Loucy (cell line): ENCODE measurements around the gene KIAA0232.

Source experiments
- EZH2phosphoT487 ChIP-seq: fragments of 200-600 bp; IDR thresholded peaks from 2 replicates; pipeline ENCODE4 v1.6.1; 2018; ENCODE audit warnings: antibody characterized with exemption, mild to moderate bottlenecking, moderate library complexity, borderline replicate concordance
- TF ChIP-seq, protein P1 (sequence below): fragments of 200-600 bp; sonication (generic); conservative IDR thresholded peaks from 2 replicates; pipeline ENCODE4 v1.5.1; 2014; ENCODE audit warnings: mild to moderate bottlenecking, antibody characterized with exemption, low read length

DNA sequence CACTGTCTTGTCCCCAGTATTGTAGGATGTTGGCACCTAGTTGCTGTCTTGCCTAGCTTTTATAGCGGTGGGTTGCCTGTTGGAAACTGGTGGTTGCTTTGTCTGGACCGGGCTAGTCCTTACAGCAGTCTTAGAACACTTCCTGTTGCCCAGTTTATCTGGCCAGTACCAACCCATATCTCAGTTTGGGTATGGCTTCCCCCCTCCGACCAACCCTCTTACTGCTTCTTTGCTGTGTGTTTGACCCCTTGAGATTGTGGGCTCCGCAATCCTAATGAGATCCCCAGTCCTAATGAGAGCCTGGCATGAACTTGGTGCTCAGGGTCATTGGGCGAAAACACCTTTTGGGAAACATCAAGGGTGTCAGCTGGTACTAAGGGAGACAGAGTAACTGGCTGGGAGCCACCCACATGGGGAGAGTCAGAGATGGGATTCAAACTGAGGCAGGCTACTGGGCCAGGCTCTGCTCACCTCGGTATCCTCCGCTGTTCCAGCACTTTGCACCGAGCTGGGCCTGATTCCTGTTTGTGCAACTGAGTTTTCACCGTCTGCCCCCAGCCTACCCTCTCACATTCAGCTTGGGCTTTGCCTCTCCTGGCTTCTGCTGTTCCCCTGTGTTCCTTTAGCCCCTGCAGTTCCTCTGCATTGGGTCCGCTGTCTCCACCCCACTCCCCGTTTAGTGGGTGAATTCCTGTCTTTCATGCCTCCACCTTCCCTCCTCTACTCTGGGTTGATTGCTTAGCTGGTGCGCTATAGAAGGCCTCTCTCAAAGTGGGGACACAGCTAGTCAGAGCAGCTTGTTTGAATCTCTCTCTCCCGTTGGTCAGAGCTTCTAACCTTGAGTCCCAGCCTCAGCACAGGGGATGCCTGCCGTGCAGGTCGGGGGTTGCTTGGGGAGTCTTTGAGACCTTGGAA is 128.7 kb downstream of the KIAA0232 start:
- TF ChIP-seq, protein P1, sequence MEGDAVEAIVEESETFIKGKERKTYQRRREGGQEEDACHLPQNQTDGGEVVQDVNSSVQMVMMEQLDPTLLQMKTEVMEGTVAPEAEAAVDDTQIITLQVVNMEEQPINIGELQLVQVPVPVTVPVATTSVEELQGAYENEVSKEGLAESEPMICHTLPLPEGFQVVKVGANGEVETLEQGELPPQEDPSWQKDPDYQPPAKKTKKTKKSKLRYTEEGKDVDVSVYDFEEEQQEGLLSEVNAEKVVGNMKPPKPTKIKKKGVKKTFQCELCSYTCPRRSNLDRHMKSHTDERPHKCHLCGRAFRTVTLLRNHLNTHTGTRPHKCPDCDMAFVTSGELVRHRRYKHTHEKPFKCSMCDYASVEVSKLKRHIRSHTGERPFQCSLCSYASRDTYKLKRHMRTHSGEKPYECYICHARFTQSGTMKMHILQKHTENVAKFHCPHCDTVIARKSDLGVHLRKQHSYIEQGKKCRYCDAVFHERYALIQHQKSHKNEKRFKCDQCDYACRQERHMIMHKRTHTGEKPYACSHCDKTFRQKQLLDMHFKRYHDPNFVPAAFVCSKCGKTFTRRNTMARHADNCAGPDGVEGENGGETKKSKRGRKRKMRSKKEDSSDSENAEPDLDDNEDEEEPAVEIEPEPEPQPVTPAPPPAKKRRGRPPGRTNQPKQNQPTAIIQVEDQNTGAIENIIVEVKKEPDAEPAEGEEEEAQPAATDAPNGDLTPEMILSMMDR: no peak
- TF ChIP-seq EZH2phosphoT487: no peak
